Endothelial cell (in vitro differentiated cells): ENCODE results near the gene KAZN. TPM values are rescaled to one million over a fixed set of nuclear protein-coding genes. Genes with fewer than 3 reads are reported as not detected.

Source experiments
- DNase-seq: peaks from one replicate; pipeline ENCODE4 v3.0.0; 2021; ENCODE audit warnings: low spot score
- H3K27ac Mint-ChIP-seq: one replicate; pipeline ENCODE4 v1.8.0; 2021; ENCODE audit warnings: mixed read lengths, inconsistent platforms; ENCODE audit not compliant: unreplicated experiment
- H3K27me3 Mint-ChIP-seq: one replicate; pipeline ENCODE4 v1.8.0; 2021; ENCODE audit warnings: mild to moderate bottlenecking, moderate library complexity, mixed read lengths, inconsistent platforms; ENCODE audit not compliant: unreplicated experiment
- H3K36me3 Mint-ChIP-seq: one replicate; pipeline ENCODE4 v1.8.0; 2021; ENCODE audit warnings: mild to moderate bottlenecking, low read depth, mixed read lengths, inconsistent platforms; ENCODE audit not compliant: unreplicated experiment
- H3K4me1 Mint-ChIP-seq: one replicate; pipeline ENCODE4 v1.8.0; 2021; ENCODE audit warnings: mild to moderate bottlenecking, mixed read lengths, inconsistent platforms; ENCODE audit not compliant: unreplicated experiment
- H3K4me3 Mint-ChIP-seq: one replicate; pipeline ENCODE4 v1.8.0; 2021; ENCODE audit warnings: mild to moderate bottlenecking, mixed read lengths, inconsistent platforms; ENCODE audit not compliant: unreplicated experiment
- H3K9me3 Mint-ChIP-seq: one replicate; pipeline ENCODE4 v1.8.0; 2021; ENCODE audit warnings: mixed read lengths, inconsistent platforms; ENCODE audit not compliant: unreplicated experiment
- total RNA-seq: library from RNA; stranded (reverse); fragmentation: NEBNext Ultra II Directional; extraction: Animal tissue kit (Norgen Biotek cat#: 25700); gene quantifications from one replicate; pipeline ENCODE4 v1.2.1, GENCODE V29; 2021; ENCODE audit not compliant: unreplicated experiment
- TF ChIP-seq, protein P1 (sequence below): fragments of 200-600 bp; sonication (generic); IDR thresholded peaks from one replicate; pipeline ENCODE4 v1.5.0; 2021; ENCODE audit warnings: antibody characterized with exemption; ENCODE audit not compliant: unreplicated experiment

The KAZN gene
- total RNA-seq, 1 donor from 2014 or later, result 10.1 TPM

DNA sequence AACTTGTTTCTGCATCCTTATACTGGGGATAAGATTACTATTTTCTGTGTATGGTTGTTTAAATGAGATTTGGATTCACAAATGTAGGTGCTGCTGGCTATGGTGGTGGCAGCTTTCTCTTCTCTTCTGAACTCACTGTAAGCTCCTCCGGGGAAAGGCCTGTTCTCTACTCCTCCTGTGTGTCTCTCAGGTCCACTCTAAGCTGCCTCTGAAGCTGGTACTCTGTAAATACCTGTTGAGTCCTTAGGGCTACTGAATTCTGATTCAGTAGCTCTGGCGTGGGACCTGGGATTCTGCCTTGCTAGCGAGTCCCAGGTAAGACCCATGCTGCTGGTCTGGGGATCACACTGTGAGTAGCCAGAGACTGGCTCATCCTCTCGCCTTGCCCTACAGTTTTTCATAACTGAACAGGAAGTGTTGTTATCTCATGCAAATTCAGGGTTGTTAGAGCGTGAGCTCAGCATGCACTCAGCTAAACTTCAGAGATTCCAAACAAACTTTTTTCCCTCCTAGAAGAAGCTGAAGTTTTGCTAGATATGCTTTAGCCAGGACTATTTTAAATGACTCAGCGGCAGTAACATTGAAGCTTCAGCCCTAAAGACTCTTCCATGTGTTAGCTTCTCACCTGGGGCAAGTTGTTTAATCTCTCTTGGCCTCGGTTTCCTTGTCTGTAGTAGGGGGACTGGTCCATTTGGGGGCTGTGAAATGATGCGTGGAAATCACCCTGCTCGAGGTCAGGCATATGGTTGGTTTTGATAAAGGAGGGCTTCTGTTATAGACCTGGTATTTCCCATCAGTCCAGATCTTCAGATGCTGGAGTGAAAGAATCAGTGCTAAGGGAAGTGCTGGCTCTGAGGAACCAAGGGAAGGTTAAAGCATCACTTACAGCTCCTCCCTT, 283.5 kb downstream of the KAZN start:
- H3K27ac Mint-ChIP-seq, result no peak overlapping the region
- H3K9me3 Mint-ChIP-seq, result no peaks in the 10 kb centered on the region
- no peaks in the 10 kb centered on the region for H3K36me3 Mint-ChIP-seq
- TF ChIP-seq, protein P1, sequence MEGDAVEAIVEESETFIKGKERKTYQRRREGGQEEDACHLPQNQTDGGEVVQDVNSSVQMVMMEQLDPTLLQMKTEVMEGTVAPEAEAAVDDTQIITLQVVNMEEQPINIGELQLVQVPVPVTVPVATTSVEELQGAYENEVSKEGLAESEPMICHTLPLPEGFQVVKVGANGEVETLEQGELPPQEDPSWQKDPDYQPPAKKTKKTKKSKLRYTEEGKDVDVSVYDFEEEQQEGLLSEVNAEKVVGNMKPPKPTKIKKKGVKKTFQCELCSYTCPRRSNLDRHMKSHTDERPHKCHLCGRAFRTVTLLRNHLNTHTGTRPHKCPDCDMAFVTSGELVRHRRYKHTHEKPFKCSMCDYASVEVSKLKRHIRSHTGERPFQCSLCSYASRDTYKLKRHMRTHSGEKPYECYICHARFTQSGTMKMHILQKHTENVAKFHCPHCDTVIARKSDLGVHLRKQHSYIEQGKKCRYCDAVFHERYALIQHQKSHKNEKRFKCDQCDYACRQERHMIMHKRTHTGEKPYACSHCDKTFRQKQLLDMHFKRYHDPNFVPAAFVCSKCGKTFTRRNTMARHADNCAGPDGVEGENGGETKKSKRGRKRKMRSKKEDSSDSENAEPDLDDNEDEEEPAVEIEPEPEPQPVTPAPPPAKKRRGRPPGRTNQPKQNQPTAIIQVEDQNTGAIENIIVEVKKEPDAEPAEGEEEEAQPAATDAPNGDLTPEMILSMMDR, result no peak
- peaks cover 2% of the 10 kb centered on the region for H3K4me1 Mint-ChIP-seq
- H3K27me3 Mint-ChIP-seq, result peaks cover 6% of the 10 kb centered on the region
- DNase-seq, result no peak
- no peak overlapping the region for H3K4me3 Mint-ChIP-seq

DNA sequence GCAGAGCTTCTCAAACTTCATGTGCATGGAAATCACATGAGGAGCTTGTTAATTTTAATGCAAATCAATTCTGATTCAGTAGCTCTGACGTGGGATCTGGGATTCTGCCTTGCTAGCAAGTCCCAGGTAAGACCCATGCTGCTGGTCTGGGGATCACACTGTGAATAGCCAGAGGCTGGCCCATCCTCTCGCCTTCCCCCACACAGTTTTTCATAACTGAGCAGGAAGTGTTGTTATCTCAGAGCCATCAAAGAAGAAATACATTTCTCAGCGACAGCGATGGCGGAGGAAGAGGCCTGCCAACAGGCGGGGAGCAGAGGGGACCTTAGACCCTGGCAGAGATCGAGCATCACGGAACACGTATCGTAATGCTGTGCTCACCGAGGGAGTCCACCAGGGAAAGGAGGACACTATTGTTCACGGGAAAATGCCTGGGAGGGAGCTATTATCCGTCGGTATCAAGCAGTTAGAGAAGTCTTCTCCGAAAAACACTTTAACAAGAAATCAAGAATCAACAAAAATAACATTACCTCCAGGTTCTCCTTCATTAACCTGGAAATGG, 286.2 kb downstream of the KAZN start:
- no peaks in the 10 kb centered on the region for H3K9me3 Mint-ChIP-seq
- H3K36me3 Mint-ChIP-seq, result no peaks in the 10 kb centered on the region
- no peak overlapping the region for H3K27ac Mint-ChIP-seq
- H3K4me1 Mint-ChIP-seq, result peaks cover 11% of the 10 kb centered on the region
- DNase-seq, result no peak
- TF ChIP-seq, protein P1, result no peak
- H3K27me3 Mint-ChIP-seq, result peaks cover 4% of the 10 kb centered on the region
- no peak overlapping the region for H3K4me3 Mint-ChIP-seq

DNA sequence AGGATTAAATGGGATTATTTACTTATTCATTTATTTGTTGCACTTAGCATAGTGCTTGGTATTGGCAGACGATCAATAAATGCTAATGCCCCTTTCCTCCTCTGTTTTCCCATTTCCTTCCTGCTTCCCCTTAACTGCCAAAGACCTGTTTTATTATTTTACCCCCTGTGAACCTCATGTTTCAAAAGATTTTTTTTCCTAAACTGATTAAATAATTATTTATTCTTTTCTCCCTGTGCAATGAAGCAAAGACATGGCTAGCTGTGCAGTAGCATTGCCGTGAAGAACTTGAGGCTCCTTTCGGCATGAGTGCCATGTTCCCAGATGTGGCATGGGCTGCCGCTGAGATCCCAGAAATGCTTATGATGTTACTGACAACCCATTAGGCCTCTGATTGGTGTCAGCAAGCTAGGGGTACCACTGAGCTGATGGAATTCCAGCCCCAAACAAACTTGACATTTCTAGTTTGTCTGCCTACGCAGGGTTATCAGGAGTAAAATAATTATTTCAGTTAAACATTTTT, 288.6 kb downstream of the KAZN start:
- Mint-ChIP-seq H3K27ac (no peak overlapping the region), H3K4me3 (no peak overlapping the region), H3K4me1 (peaks cover 11% of the 10 kb centered on the region), H3K36me3 (no peaks in the 10 kb centered on the region), H3K27me3 (peaks cover 3% of the 10 kb centered on the region), H3K9me3 (no peaks in the 10 kb centered on the region)
- DNase-seq, result no peak
- TF ChIP-seq, protein P1, result no peak

DNA sequence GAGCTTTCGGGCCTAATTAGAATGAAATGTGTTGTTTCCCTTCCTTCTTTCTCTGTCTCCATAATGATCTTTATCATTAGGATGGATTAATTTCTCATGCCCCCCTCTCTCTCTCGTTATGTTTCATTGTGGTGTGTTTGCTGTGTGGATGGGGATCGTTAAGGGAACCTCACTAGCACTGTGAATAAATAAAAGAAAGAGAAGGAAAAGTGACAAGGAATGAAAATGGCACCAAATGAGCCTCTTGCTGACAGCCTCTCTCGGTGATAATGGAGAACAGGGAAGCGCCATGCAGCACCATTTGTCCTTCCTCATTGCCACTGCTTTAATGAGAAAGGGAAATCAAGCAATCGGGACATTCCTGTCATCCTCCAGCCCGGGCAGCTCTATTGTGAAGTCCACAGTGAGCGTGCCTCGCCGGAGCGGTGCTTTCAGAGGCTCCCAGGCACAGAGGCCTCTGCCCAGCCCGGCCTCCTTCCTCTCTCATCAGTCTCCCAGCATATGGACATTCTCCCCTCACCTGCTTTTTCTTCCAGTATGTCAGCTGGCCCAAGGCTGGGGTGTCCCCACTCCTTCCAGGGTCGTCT, 289.4 kb downstream of the KAZN start:
- TF ChIP-seq, protein P1, result no peak
- Mint-ChIP-seq H3K36me3 (no peaks in the 10 kb centered on the region), H3K4me1 (peaks cover 11% of the 10 kb centered on the region), H3K9me3 (no peaks in the 10 kb centered on the region), H3K4me3 (no peak overlapping the region), H3K27ac (no peak overlapping the region), H3K27me3 (no peaks in the 10 kb centered on the region)
- no peak for DNase-seq
